Adrenal gland (tissue), 12 donors: ENCODE data around the gene ZSCAN22. TPM values are rescaled to one million over a fixed set of nuclear protein-coding genes. Genes with fewer than 3 reads are reported as not detected.

Source experiments
- DNase-seq, 7 donors: peaks; one replicate each; pipeline ENCODE4 v3.0.0-alpha.2; 2019 to 2020
- H3K27ac ChIP-seq, 5 donors: fragments of 200-600 bp; sonication (generic) in 4 of 5; 1 replicate in 3 of 5; 2 replicates in 2 of 5; pipeline versions ENCODE4 v1.5.1 to v1.8.0; 2016 to 2020; ENCODE audit warnings: mild to moderate bottlenecking in 1 of 5
- H3K27me3 ChIP-seq: fragments of 200-600 bp; 2 replicates; pipeline ENCODE4 v1.8.0; 2021
- H3K36me3 ChIP-seq, 2 donors: fragments of 200-600 bp; replicated peaks in 1 of 2; 1 replicate in 1 of 2; 2 replicates in 1 of 2; pipeline versions ENCODE4 v1.5.1 to v1.8.0; 2018 to 2022
- H3K4me1 ChIP-seq, 2 donors: fragments of 200-600 bp; replicated peaks in 1 of 2; 1 replicate in 1 of 2; 2 replicates in 1 of 2; pipeline versions ENCODE4 v1.5.1 to v1.8.0; 2018 to 2021
- H3K4me3 ChIP-seq, 4 donors: fragments of 200-600 bp; sonication (generic) in 3 of 4; one replicate each; pipeline ENCODE4 v1.5.1; 2016 to 2018
- H3K9me3 ChIP-seq, 3 donors: fragments of 200-600 bp; sonication (generic) in 1 of 3; replicated peaks in 1 of 3; 1 replicate in 2 of 3; 2 replicates in 1 of 3; pipeline versions ENCODE4 v1.5.1 to v1.8.0; 2016 to 2021
- POLR2A ChIP-seq, 2 donors: fragments of 450-650 bp; IDR thresholded peaks; one replicate each; pipeline ENCODE4 v1.6.1; 2017; ENCODE audit warnings: antibody characterized with exemption in 2 of 2, mild to moderate bottlenecking in 2 of 2, moderate library complexity in 1 of 2
- WGBS, 4 donors: extraction: QIAGEN DNeasy Blood & Tissue Kit in 2 of 4; methylation state at CpG; one replicate each; pipeline versions ENCODE4 v1.1.5 to v1.1.7; 2013 to 2017; 5-methylcytosine and 5-hydroxymethylcytosine counted together
- intact Hi-C, 2 donors: fragments of 100-400 bp; cut with DNase I; formaldehyde crosslinking; loops; one replicate each; pipeline versions ENCODE4 v1.14.1 to v1.15.0; 2022 to 2023
- polyA plus RNA-seq, 3 donors: library from polyadenylated mRNA; stranded (reverse); fragments of 200-250 nt in 2 of 3; fragments of 350-450 nt in 1 of 3; fragmentation: Illumina TruSeq in 1 of 3; extraction: RNeasy Lipid Tissue Mini Kit (QIAGEN cat#74804) in 1 of 3; gene quantifications; one replicate each; pipeline ENCODE4 v1.2.3, GENCODE V29; 2013 to 2014
- total RNA-seq, 9 donors: library from RNA; depleted of rRNA in 4 of 9; stranded (reverse); fragments of >200 nt in 4 of 9; fragments of 120-200 nt in 1 of 9; fragmentation: NEBNext Ultra II Directional in 1 of 9; extraction: Animal tissue kit (Norgen Biotek cat#: 25700) in 1 of 9; gene quantifications; one replicate each; pipeline versions ENCODE4 v1.1.0 to v1.2.4, GENCODE V29; 2013 to 2023
- TF ChIP-seq, protein P1 (sequence below), 6 experiments: fragments of 450-650 bp in 4 of 6; fragments of 200-600 bp in 2 of 6; sonication (generic) in 1 of 6; IDR thresholded peaks; 1 replicate in 5 of 6; 2 replicates in 1 of 6; pipeline versions ENCODE4 v1.5.1 to v1.8.0; 2016 to 2021; ENCODE audit warnings: antibody characterized with exemption in 6 of 6, mild to moderate bottlenecking in 2 of 6, moderate library complexity in 1 of 6
- donor health status: healthy with polysubstance abuse.
- donor health status: Bipolar disorder and iron deficiency.
- donor health status: DM: yes; HTN: yes; CAD: no.
- donor health status: DM: no; HTN: no; CAD: no.
- donor health status: DM: no; HTN: no; CAD: no.
- donor health status: DM: yes; HTN: yes; CAD: no.

ZSCAN22 gene
- total and polyA plus RNA-seq, 12 donors, result 0.98 to 4.8 (median 3.0) TPM

DNA sequence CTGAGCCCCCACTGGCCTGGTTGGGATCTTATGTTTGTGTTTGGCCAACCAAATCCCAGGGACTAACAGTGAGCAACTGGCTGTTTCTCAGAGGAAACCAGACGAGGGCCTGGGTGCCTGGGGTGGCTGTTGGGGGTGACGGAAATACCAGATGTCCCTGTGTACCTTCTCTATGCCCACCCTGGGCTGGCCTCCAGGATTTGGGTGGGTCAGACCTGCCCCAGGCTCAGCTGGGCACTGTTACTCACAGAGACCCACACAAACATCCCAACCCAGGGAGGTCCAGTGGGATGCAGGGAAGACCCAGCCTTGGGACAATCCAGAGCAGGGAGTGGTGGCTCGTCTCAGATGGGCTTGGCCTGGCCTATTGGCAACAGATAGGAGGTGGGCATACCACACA lies 8.8 kb downstream of the ZSCAN22 start:
- intact Hi-C loops, result no loop called here
- no peak for DNase-seq
- H3K4me3 ChIP-seq, result no peak overlapping the region
- no peaks in the 10 kb centered on the region for H3K9me3 ChIP-seq
- H3K36me3 ChIP-seq, result peaks cover 0 to 31% of the 10 kb centered on the region in 2 donors
- H3K27me3 ChIP-seq, result no peaks in the 10 kb centered on the region
- WGBS, 4 donors, result 86 to 100% (median 87%) methylated on average over 2 to 3 of the region's 3 CpGs
- no peaks in the 10 kb centered on the region for H3K4me1 ChIP-seq
- H3K27ac ChIP-seq, result no peak overlapping the region
- TF ChIP-seq POLR2A (IDR thresholded peaks at IDR 0.05), result no peak
- TF ChIP-seq, protein P1, sequence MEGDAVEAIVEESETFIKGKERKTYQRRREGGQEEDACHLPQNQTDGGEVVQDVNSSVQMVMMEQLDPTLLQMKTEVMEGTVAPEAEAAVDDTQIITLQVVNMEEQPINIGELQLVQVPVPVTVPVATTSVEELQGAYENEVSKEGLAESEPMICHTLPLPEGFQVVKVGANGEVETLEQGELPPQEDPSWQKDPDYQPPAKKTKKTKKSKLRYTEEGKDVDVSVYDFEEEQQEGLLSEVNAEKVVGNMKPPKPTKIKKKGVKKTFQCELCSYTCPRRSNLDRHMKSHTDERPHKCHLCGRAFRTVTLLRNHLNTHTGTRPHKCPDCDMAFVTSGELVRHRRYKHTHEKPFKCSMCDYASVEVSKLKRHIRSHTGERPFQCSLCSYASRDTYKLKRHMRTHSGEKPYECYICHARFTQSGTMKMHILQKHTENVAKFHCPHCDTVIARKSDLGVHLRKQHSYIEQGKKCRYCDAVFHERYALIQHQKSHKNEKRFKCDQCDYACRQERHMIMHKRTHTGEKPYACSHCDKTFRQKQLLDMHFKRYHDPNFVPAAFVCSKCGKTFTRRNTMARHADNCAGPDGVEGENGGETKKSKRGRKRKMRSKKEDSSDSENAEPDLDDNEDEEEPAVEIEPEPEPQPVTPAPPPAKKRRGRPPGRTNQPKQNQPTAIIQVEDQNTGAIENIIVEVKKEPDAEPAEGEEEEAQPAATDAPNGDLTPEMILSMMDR (IDR thresholded peaks at IDR 0.05), result no peak

DNA sequence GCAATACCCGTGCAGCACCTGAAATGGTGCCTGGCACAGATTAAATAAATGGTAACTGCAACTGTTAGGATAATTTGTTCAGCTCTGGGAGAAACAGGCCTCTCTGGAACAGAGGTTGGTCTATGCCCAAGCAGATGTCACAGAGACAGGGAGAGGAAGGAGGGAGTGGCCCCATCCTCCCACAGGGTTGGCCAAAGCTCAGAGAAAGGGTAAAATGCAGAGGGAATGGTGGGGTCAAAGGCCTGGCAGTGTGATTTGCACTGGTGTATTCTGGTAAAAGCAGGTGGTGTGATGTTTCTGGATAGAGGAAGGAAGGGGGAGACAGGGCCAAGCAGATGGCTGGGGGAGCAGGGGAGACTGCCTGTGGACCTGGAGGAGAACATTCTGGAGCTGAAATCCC lies 9.4 kb downstream of the ZSCAN22 start:
- no peak overlapping the region for H3K27ac ChIP-seq
- WGBS, 4 donors, result 83 to 100% (median 100%) methylated on average over 1 of the region's 1 CpG
- TF ChIP-seq, protein P1 (IDR thresholded peaks at IDR 0.05), result no peak
- TF ChIP-seq POLR2A (IDR thresholded peaks at IDR 0.05), result no peak
- peaks cover 0 to 31% of the 10 kb centered on the region in 2 donors for H3K36me3 ChIP-seq
- H3K4me1 ChIP-seq, result no peaks in the 10 kb centered on the region
- no peaks in the 10 kb centered on the region for H3K27me3 ChIP-seq
- no peak overlapping the region for H3K4me3 ChIP-seq
- no peaks in the 10 kb centered on the region for H3K9me3 ChIP-seq
- DNase-seq, result no peak
- intact Hi-C loops, result no loop called here

DNA sequence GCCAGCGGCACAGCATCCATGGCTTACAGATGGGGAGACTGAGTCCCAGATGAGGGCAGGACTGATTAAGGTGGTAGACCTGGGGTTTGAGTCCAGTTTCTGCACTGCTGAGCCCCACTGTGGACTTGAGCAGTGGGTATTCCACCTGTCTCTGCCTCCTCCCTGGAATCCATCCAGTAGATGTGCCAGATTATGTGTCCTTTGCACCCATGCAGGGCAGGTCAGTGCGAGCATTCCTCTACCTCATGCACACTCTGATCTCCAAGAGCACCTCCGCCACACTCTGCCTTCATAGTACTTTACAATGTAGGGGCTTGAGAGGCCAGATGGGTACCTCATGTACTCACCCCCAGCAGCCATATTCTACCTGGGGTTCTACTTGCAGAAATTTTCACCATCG lies 10.0 kb downstream of the ZSCAN22 start:
- TF ChIP-seq POLR2A (IDR thresholded peaks at IDR 0.05), result no peak
- TF ChIP-seq, protein P1 (IDR thresholded peaks at IDR 0.05), result no peak
- Histone ChIP-seq H3K4me3 (no peak overlapping the region), H3K4me1 (no peaks in the 10 kb centered on the region), H3K27ac (no peak overlapping the region), H3K36me3 (peaks cover 0 to 31% of the 10 kb centered on the region in 2 donors), H3K27me3 (no peaks in the 10 kb centered on the region), H3K9me3 (no peaks in the 10 kb centered on the region)
- intact Hi-C loops, result no loop called here
- WGBS, 4 donors, result 96 to 99% (median 97%) methylated on average over 3 to 4 of the region's 4 CpGs
- DNase-seq, result no peak

DNA sequence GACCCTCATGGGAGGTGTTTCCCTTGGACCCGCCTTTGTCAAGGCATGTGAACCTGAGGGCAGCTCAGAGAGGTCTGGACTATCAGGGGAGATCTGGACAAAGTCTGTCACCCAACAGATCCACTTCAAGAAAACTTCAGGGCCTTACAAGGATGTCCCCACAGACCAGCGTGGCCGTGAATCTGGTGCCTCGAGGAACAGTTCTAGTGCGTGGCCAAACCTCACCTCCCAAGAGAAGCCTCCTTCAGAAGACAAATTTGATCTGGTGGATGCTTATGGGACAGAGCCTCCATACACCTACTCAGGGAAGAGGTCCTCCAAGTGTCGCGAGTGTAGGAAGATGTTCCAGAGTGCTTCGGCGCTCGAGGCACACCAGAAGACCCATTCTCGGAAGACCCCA lies 11.5 kb downstream of the ZSCAN22 start:
- no peak for TF ChIP-seq POLR2A (IDR thresholded peaks at IDR 0.05)
- TF ChIP-seq, protein P1 (IDR thresholded peaks at IDR 0.05), result no peak
- Histone ChIP-seq H3K9me3 (no peaks in the 10 kb centered on the region), H3K4me1 (no peaks in the 10 kb centered on the region), H3K36me3 (peaks cover 0 to 31% of the 10 kb centered on the region in 2 donors), H3K4me3 (no peak overlapping the region), H3K27ac (no peak overlapping the region), H3K27me3 (no peaks in the 10 kb centered on the region)
- intact Hi-C loops, result no loop called here
- WGBS, 4 donors, result 97 to 100% (median 98%) methylated on average over 8 to 11 of the region's 11 CpGs
- DNase-seq, result no peak
